Gastroesophageal sphincter (tissue), 3 donors: ENCODE results near the gene ERRFI1.

Experiments
- POLR2A ChIP-seq, 2 donors: fragments of 450-650 bp; IDR thresholded peaks; one replicate each; pipeline ENCODE4 v1.6.1; 2017; ENCODE audit warnings: antibody characterized with exemption in 2 of 2, mild to moderate bottlenecking in 2 of 2, moderate library complexity in 1 of 2
- POLR2AphosphoS5 ChIP-seq: sonication (generic); formaldehyde crosslinking; IDR thresholded peaks from one replicate; pipeline ENCODE4 v1.6.1; 2017; ENCODE audit warnings: antibody characterized with exemption
- TF ChIP-seq, protein P1 (sequence below), 4 experiments: fragments of 200-600 bp in 2 of 4; fragments of 450-650 bp in 2 of 4; sonication (generic) in 1 of 4; IDR thresholded peaks; one replicate each; pipeline ENCODE4 v1.5.1; 2017 to 2019; ENCODE audit warnings: antibody characterized with exemption in 4 of 4, mild to moderate bottlenecking in 2 of 4, moderate library complexity in 2 of 4

DNA sequence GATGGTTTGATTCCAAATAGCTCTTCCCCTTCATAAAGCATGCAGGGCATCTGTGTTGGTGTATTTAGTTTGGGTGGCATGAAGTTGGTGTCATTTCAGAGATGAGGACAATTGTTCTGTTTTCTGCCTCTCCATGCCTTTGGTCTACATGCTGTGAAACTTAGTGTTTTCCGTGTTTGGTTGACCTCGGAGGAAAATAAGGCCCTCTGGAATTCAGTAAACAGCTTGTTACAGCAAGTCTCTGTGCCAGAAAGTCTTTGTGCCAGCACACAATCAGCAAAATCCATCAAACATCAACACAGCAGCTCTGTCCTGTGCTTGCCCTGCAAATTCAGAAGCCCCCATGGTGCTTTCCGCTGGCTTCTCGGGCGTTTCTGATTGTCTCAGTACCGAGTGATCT is 55.1 kb downstream of the ERRFI1 start:
- TF ChIP-seq, protein P1, sequence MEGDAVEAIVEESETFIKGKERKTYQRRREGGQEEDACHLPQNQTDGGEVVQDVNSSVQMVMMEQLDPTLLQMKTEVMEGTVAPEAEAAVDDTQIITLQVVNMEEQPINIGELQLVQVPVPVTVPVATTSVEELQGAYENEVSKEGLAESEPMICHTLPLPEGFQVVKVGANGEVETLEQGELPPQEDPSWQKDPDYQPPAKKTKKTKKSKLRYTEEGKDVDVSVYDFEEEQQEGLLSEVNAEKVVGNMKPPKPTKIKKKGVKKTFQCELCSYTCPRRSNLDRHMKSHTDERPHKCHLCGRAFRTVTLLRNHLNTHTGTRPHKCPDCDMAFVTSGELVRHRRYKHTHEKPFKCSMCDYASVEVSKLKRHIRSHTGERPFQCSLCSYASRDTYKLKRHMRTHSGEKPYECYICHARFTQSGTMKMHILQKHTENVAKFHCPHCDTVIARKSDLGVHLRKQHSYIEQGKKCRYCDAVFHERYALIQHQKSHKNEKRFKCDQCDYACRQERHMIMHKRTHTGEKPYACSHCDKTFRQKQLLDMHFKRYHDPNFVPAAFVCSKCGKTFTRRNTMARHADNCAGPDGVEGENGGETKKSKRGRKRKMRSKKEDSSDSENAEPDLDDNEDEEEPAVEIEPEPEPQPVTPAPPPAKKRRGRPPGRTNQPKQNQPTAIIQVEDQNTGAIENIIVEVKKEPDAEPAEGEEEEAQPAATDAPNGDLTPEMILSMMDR (IDR thresholded peaks at IDR 0.05) = no peak
- TF ChIP-seq POLR2AphosphoS5 (no peak), POLR2A (IDR thresholded peaks at IDR 0.05) (no peak)
